ENCODE results near the gene TBX3.

Gene TBX3

DNA sequence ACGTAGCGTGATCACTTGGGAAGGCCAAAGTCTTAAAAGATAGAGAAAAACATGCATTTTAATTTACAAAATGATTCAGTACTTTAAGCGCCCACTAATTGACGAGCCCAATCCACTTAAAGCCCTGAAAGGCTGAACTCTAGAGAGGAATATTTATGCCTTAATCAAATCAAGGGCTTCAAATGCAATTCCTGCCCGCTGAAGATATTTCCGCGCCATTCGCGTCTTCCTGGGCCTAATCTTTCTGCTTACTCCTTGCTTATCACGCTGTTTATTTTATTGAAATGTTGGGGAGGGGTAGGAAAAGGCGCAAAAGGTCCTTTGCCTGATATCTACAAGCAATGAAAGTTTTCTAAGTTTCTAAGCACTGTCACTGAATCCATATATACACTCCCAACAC is 4.0 kb downstream of the TBX3 start:
- TF ChIP-seq, protein P1, sequence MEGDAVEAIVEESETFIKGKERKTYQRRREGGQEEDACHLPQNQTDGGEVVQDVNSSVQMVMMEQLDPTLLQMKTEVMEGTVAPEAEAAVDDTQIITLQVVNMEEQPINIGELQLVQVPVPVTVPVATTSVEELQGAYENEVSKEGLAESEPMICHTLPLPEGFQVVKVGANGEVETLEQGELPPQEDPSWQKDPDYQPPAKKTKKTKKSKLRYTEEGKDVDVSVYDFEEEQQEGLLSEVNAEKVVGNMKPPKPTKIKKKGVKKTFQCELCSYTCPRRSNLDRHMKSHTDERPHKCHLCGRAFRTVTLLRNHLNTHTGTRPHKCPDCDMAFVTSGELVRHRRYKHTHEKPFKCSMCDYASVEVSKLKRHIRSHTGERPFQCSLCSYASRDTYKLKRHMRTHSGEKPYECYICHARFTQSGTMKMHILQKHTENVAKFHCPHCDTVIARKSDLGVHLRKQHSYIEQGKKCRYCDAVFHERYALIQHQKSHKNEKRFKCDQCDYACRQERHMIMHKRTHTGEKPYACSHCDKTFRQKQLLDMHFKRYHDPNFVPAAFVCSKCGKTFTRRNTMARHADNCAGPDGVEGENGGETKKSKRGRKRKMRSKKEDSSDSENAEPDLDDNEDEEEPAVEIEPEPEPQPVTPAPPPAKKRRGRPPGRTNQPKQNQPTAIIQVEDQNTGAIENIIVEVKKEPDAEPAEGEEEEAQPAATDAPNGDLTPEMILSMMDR (IDR thresholded peaks at IDR 0.05), result no peak
- H3K9me3 ChIP-seq, result no peaks in the 10 kb centered on the region
- H3K27me3 ChIP-seq, result peaks cover 100% of the 10 kb centered on the region
- H3K4me3 ChIP-seq (ENCODE audit: low read depth in 1 of 2, low read length in 1 of 2), result no peak overlapping the region
- no peaks in the 10 kb centered on the region for H3K36me3 ChIP-seq
- H3K27ac ChIP-seq, result no peak overlapping the region
- H3K4me1 ChIP-seq (ENCODE audit: control insufficient read depth in 1 of 2, insufficient read depth in 1 of 2, low read depth in 1 of 2, low read length in 1 of 2), result no peaks in the 10 kb centered on the region

DNA sequence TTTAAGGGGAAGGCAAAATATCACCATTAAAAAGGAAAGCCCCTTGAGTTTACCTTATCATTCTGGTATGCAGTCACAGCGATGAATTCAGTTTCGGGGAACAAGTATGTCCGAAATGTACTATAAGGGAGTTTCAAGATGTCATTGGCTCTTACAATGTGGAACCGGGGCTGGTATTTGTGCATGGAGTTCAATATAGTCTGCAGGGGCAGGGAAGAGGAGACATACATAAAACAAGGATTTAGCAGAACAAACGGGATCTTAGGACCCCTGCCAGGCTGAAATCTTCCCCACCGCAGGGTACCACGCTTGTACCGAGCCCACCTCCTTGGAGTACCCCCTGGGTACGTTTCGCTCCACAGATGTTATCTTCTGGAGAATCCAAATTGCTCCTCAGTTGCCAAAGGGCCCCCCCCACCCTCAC is 4.5 kb downstream of the TBX3 start:
- TF ChIP-seq, protein P1 (IDR thresholded peaks at IDR 0.05), result no peak
- Histone ChIP-seq H3K36me3 (no peaks in the 10 kb centered on the region), H3K4me1 (ENCODE audit: control insufficient read depth in 1 of 2, insufficient read depth in 1 of 2, low read depth in 1 of 2, low read length in 1 of 2) (no peaks in the 10 kb centered on the region), H3K4me3 (ENCODE audit: low read depth in 1 of 2, low read length in 1 of 2) (no peak overlapping the region), H3K9me3 (no peaks in the 10 kb centered on the region), H3K27me3 (peaks cover 100% of the 10 kb centered on the region), H3K27ac (no peak overlapping the region)

DNA sequence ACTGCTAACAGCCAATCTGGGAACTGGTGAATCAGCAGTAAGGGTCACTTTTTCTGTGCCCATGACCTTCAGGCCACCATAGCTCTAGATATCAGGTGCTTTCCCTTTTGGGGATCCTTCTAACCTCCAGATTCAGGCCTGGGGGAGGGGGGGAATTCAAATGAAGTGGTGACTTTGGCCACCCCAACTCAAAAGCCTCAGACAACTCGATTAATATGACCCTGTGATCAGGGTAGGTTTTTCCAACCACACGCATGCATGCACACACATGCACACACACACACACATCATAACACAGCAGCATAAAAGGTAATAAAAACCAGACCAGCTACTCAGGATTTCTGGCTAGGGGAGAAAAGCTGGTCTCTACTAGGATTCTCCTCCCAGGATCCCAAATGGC is 5.3 kb downstream of the TBX3 start:
- H3K9me3 ChIP-seq, result no peaks in the 10 kb centered on the region
- H3K27ac ChIP-seq, result no peak overlapping the region
- no peaks in the 10 kb centered on the region for H3K36me3 ChIP-seq
- peaks cover 100% of the 10 kb centered on the region for H3K27me3 ChIP-seq
- TF ChIP-seq, protein P1 (IDR thresholded peaks at IDR 0.05), result no peak
- H3K4me3 ChIP-seq (ENCODE audit: low read depth in 1 of 2, low read length in 1 of 2), result no peak overlapping the region
- no peaks in the 10 kb centered on the region for H3K4me1 ChIP-seq (ENCODE audit: control insufficient read depth in 1 of 2, insufficient read depth in 1 of 2, low read depth in 1 of 2, low read length in 1 of 2)

DNA sequence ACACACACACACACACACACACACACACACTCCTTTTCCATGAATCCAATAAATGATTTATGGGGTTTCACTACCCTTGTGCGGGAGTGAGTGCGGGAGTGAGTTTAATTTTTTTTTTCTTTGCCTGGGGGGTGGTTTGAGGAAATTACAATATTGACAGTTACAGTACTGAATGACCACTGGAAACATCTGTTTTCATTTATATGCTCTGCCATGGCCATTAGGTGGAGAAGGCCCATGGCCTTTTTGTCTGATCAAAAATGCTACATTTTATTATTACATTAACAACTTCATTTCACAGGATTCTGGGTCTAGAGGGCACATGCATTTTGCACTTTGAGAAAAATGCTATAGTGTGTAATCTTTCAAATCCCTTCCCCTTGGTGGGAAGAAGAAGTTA is 5.9 kb downstream of the TBX3 start:
- Histone ChIP-seq H3K36me3 (no peaks in the 10 kb centered on the region), H3K27me3 (peaks cover 100% of the 10 kb centered on the region), H3K9me3 (no peaks in the 10 kb centered on the region), H3K4me1 (ENCODE audit: control insufficient read depth in 1 of 2, insufficient read depth in 1 of 2, low read depth in 1 of 2, low read length in 1 of 2) (no peaks in the 10 kb centered on the region), H3K27ac (no peak overlapping the region), H3K4me3 (ENCODE audit: low read depth in 1 of 2, low read length in 1 of 2) (no peak overlapping the region)
- TF ChIP-seq, protein P1 (IDR thresholded peaks at IDR 0.05), result no peak

DNA sequence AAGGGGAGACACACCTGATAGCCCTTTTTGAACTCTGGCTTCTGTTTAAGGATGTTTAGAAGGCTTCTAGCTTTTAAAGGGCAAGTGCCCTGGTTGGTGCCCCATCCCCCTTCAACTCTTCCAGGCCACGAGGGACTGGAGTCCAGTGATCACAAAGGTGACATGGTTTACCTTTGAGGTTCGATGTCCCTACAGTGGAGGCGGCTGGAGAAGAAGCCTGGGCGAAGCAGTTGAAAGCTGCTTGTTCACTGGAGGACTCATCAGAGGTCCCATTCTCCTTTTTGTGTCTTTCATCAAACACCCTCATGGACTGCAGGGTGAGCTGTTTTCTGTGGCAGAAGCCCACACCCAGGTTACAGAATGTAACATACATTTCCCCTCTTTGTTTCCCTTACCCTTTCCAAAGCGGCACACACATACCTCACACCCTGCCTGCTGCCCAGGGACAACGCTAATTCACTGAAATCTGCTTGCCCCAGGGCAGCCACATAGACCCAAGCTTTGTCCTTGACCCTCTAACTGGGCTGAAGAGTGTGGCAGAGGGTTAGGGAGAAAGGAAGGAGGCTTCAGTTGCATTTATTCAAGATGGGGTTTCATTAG is 7.7 kb downstream of the TBX3 start:
- H3K27me3 ChIP-seq, result peaks cover 100% of the 10 kb centered on the region
- H3K4me1 ChIP-seq (ENCODE audit: control insufficient read depth in 1 of 2, insufficient read depth in 1 of 2, low read depth in 1 of 2, low read length in 1 of 2), result no peaks in the 10 kb centered on the region
- no peaks in the 10 kb centered on the region for H3K36me3 ChIP-seq
- H3K4me3 ChIP-seq (ENCODE audit: low read depth in 1 of 2, low read length in 1 of 2), result no peak overlapping the region
- TF ChIP-seq, protein P1 (IDR thresholded peaks at IDR 0.05), result no peak
- H3K27ac ChIP-seq, result no peak overlapping the region
- H3K9me3 ChIP-seq, result no peaks in the 10 kb centered on the region
